H1 (cell line): ENCODE measurements around the gene ACACB. TPM values are rescaled to one million over a fixed set of nuclear protein-coding genes. Genes with fewer than 3 reads are reported as not detected.

Experiments used
- CTCF ChIA-PET: fragments of 300-600 bp; sonication (Branson Sonifier 250); formaldehyde crosslinking; loops from one replicate; lab custom pipeline; 2021; ENCODE audit not compliant: partially characterized antibody; lab: Charles Lee
- POLR2A ChIA-PET: fragments of 300-600 bp; sonication (Branson Sonifier 250); formaldehyde crosslinking; loops from one replicate; lab custom pipeline; 2021; ENCODE audit warnings: inconsistent platforms; ENCODE audit not compliant: partially characterized antibody; lab: Charles Lee
- DNase-seq, 2 experiments: peaks; one replicate each; pipeline versions ENCODE4 v3.0.0 to v3.0.0-alpha.2; 2010 to 2022; ENCODE audit warnings: low spot score in 2 of 2, low read depth in 1 of 2, mixed read lengths in 1 of 2
- FAIRE-seq: peaks from 2 replicates; lab custom pipeline; 2011; peaks lifted over from hg19 to GRCh38; lab: Jason Lieb, UNC
- H2AFZ ChIP-seq: 2 replicates; pipeline ENCODE4 v1.8.1; 2012; ENCODE audit warnings: low read length, inconsistent platforms
- H2AK5ac ChIP-seq: 2 replicates; pipeline ENCODE4 v1.6.1; 2013; ENCODE audit warnings: low read depth, low read length
- H2BK120ac ChIP-seq: replicated peaks from 2 replicates; pipeline ENCODE3; 2013; ENCODE audit warnings: low read depth, low read length, inconsistent platforms
- H2BK12ac ChIP-seq: 2 replicates; pipeline ENCODE4 v1.6.1; 2013; ENCODE audit warnings: low read depth, low read length
- H2BK15ac ChIP-seq: 2 replicates; pipeline ENCODE4 v1.6.1; 2013; ENCODE audit warnings: low read length
- H2BK20ac ChIP-seq: 2 replicates; pipeline ENCODE4 v1.6.1; 2013; ENCODE audit warnings: low read length
- H2BK5ac ChIP-seq: 2 replicates; pipeline ENCODE4 v1.6.1; 2013; ENCODE audit warnings: low read depth, low read length
- H3K14ac ChIP-seq: 2 replicates; pipeline ENCODE4 v1.6.1; 2013; ENCODE audit warnings: inconsistent platforms; ENCODE audit not compliant: insufficient read length
- H3K18ac ChIP-seq: 2 replicates; pipeline ENCODE4 v1.6.1; 2013; ENCODE audit warnings: low read length; ENCODE audit errors: extremely low read depth
- H3K23ac ChIP-seq: 2 replicates; pipeline ENCODE4 v1.6.1; 2013; ENCODE audit warnings: inconsistent platforms; ENCODE audit not compliant: insufficient read length
- H3K23me2 ChIP-seq: 2 replicates; pipeline ENCODE4 v1.6.1; 2013; ENCODE audit warnings: low read depth, low read length
- H3K27ac ChIP-seq: 2 replicates; pipeline ENCODE4 v1.6.1; 2011; ENCODE audit warnings: low read depth, low read length, inconsistent platforms
- H3K27me3 ChIP-seq, 4 experiments: replicated peaks in 1 of 4; 1 replicate in 1 of 4; 2 replicates in 3 of 4; pipeline versions ENCODE4 v1.6.1 to v1.8.1; 2011 to 2013; ENCODE audit warnings: low read length in 3 of 4, mild to moderate bottlenecking in 3 of 4, inconsistent platforms in 2 of 4, mixed read lengths in 2 of 4, moderate library complexity in 1 of 4; ENCODE audit not compliant: control insufficient read depth in 3 of 4, insufficient read depth in 3 of 4; ENCODE audit errors: extremely low read depth in 1 of 4
- H3K36me3 ChIP-seq, 4 experiments: 2 replicates each; pipeline versions ENCODE4 v1.6.1 to v1.8.1; 2011 to 2013; ENCODE audit warnings: mild to moderate bottlenecking in 4 of 4, low read length in 3 of 4, moderate library complexity in 2 of 4, control low read depth in 1 of 4, inconsistent platforms in 1 of 4; ENCODE audit not compliant: insufficient read depth in 4 of 4, control insufficient read depth in 2 of 4
- H3K4ac ChIP-seq: replicated peaks from 2 replicates; pipeline ENCODE3; 2013; ENCODE audit warnings: low read length, low read depth, mixed read lengths, inconsistent platforms; ENCODE audit not compliant: insufficient read length
- H3K4me1 ChIP-seq, 4 experiments: replicated peaks in 1 of 4; 1 replicate in 1 of 4; 2 replicates in 3 of 4; pipeline versions ENCODE4 v1.6.1 to v1.8.1; 2011 to 2013; ENCODE audit warnings: low read length in 3 of 4, inconsistent platforms in 2 of 4, mixed read lengths in 1 of 4; ENCODE audit not compliant: insufficient read depth in 4 of 4, control insufficient read depth in 3 of 4
- H3K4me2 ChIP-seq, 2 experiments: 2 replicates each; pipeline versions ENCODE4 v1.6.1 to v1.8.1; 2011 to 2013; ENCODE audit warnings: low read depth in 2 of 2, low read length in 2 of 2, control low read depth in 1 of 2, inconsistent platforms in 1 of 2, mild to moderate bottlenecking in 1 of 2; ENCODE audit not compliant: insufficient read depth in 1 of 2
- H3K4me3 ChIP-seq, 4 experiments: fragments of 200-600, 300-600 bp in 1 of 4; sonication (generic), shearing (Covaris generic), sonication (Bioruptor Twin) in 1 of 4; 2 replicates each; pipeline versions ENCODE4 v1.5.1 to v1.8.1; 2011 to 2016; ENCODE audit warnings: low read length in 4 of 4, low read depth in 3 of 4, control low read depth in 2 of 4, inconsistent platforms in 2 of 4, mild to moderate bottlenecking in 2 of 4, mixed read lengths in 1 of 4, moderate library complexity in 1 of 4; ENCODE audit not compliant: insufficient read depth in 2 of 4; ENCODE audit errors: extremely low read depth in 1 of 4
- H3K56ac ChIP-seq: replicated peaks from 2 replicates; pipeline ENCODE3; 2013; ENCODE audit warnings: low read depth, mild to moderate bottlenecking, mixed read lengths, low read length, inconsistent platforms; ENCODE audit not compliant: insufficient read length
- H3K79me1 ChIP-seq: 2 replicates; pipeline ENCODE4 v1.6.1; 2013; ENCODE audit warnings: low read depth, low read length, control low read depth
- H3K79me2 ChIP-seq, 2 experiments: 2 replicates each; pipeline versions ENCODE4 v1.6.1 to v1.8.1; 2012 to 2013; ENCODE audit warnings: low read length in 2 of 2, mild to moderate bottlenecking in 2 of 2, inconsistent platforms in 1 of 2; ENCODE audit not compliant: insufficient read depth in 2 of 2, control insufficient read depth in 1 of 2
- H3K9ac ChIP-seq, 4 experiments: replicated peaks in 1 of 4; 1 replicate in 1 of 4; 2 replicates in 3 of 4; pipeline versions ENCODE4 v1.6.1 to v1.8.1; 2011 to 2013; ENCODE audit warnings: low read depth in 3 of 4, low read length in 3 of 4, control low read depth in 2 of 4, mild to moderate bottlenecking in 2 of 4, moderate library complexity in 2 of 4, inconsistent platforms in 1 of 4; ENCODE audit errors: extremely low read depth in 1 of 4
- H3K9me3 ChIP-seq, 2 experiments: 2 replicates each; pipeline versions ENCODE4 v1.6.1 to v1.8.1; 2012 to 2013; ENCODE audit warnings: mild to moderate bottlenecking in 2 of 2, moderate library complexity in 2 of 2, control low read depth in 1 of 2, inconsistent platforms in 1 of 2, low read depth in 1 of 2, low read length in 1 of 2, mixed read lengths in 1 of 2; ENCODE audit not compliant: insufficient read depth in 2 of 2
- H4K20me1 ChIP-seq, 2 experiments: replicated peaks in 1 of 2; 2 replicates each; pipeline versions ENCODE3 to v1.8.1; 2011 to 2013; ENCODE audit warnings: inconsistent platforms in 2 of 2, low read length in 2 of 2, mild to moderate bottlenecking in 1 of 2; ENCODE audit not compliant: insufficient read depth in 2 of 2, control insufficient read depth in 1 of 2
- H4K5ac ChIP-seq: 2 replicates; pipeline ENCODE4 v1.6.1; 2013; ENCODE audit warnings: low read length, low read depth, mixed read lengths, inconsistent platforms; ENCODE audit not compliant: insufficient read length
- H4K8ac ChIP-seq: 2 replicates; pipeline ENCODE4 v1.8.0; 2013; ENCODE audit warnings: mild to moderate bottlenecking, moderate library complexity, low read length, inconsistent platforms; ENCODE audit not compliant: insufficient read depth; ENCODE audit errors: extremely low read depth
- H4K91ac ChIP-seq: replicated peaks from 2 replicates; pipeline ENCODE3; 2013; ENCODE audit warnings: low read length, mixed read lengths, inconsistent platforms; ENCODE audit not compliant: insufficient read length
- HDAC2 ChIP-seq, 2 experiments: fragments of 300-600 bp in 1 of 2; sonication (generic) in 1 of 2; IDR thresholded peaks; 2 replicates each; pipeline ENCODE4 v1.6.1; 2011 to 2012; ENCODE audit warnings: low read depth in 2 of 2, low read length in 2 of 2, mild to moderate bottlenecking in 2 of 2, moderate library complexity in 2 of 2, borderline replicate concordance in 1 of 2, inconsistent platforms in 1 of 2
- JUND ChIP-seq: IDR thresholded peaks from 2 replicates; pipeline ENCODE4 v1.6.1; 2011; ENCODE audit warnings: mild to moderate bottlenecking, improper control_type of control experiment, low read length
- NANOG ChIP-seq: IDR thresholded peaks from 2 replicates; pipeline ENCODE4 v1.6.1; 2011; ENCODE audit warnings: low read length, low read depth, mild to moderate bottlenecking, inconsistent platforms; ENCODE audit not compliant: insufficient read depth, poor library complexity, severe bottlenecking
- POLR2AphosphoS5 ChIP-seq: IDR thresholded peaks from 2 replicates; pipeline ENCODE4 v1.6.1; 2011; ENCODE audit warnings: low read depth, low read length
- RFX5 ChIP-seq: IDR thresholded peaks from 2 replicates; pipeline ENCODE4 v1.6.1; 2011; ENCODE audit warnings: low read depth, low read length, improper control_type of control experiment, borderline replicate concordance
- SP1 ChIP-seq: IDR thresholded peaks from 2 replicates; pipeline ENCODE4 v1.6.1; 2011; ENCODE audit warnings: low read depth, low read length
- SP2 ChIP-seq: IDR thresholded peaks from 2 replicates; pipeline ENCODE4 v1.6.1; 2012; ENCODE audit warnings: mild to moderate bottlenecking, low read length, inconsistent platforms
- SRF ChIP-seq: IDR thresholded peaks from 2 replicates; pipeline ENCODE4 v1.6.1; 2011; ENCODE audit warnings: mild to moderate bottlenecking, low read depth, low read length, moderate library complexity
- TBP ChIP-seq: IDR thresholded peaks from 2 replicates; pipeline ENCODE4 v1.6.1; 2011; ENCODE audit warnings: low read depth, low read length, improper control_type of control experiment
- WGBS, 2 experiments: shearing (Covaris generic) in 1 of 2; methylation state at CpG; one replicate each; pipeline versions ENCODE4 v1.1.6 to v1.1.7; 2013 to 2015; ENCODE audit warnings: low lambda C conversion rate in 2 of 2, mixed read lengths in 2 of 2, inconsistent platforms in 1 of 2, low coverage in 1 of 2, missing lambda C conversion rate in 1 of 2; ENCODE audit not compliant: insufficient replicate concordance in 2 of 2, insufficient coverage in 1 of 2, insufficient read length in 1 of 2; ENCODE audit errors: extremely low coverage in 1 of 2, missing lambda C conversion rate in 1 of 2; 5-methylcytosine and 5-hydroxymethylcytosine counted together
- polyA plus RNA-seq, 7 experiments: library from polyadenylated mRNA; depleted of rRNA in 3 of 7; stranded (reverse) in 5 of 7; unstranded in 2 of 7; fragments of >200 nt in 5 of 7; fragments of 200-250 nt in 2 of 7; gene quantifications; 1 replicate in 5 of 7; 2 replicates in 1 of 7; 4 replicates in 1 of 7; pipeline versions ENCODE4 v1.2.1 to v1.2.3, GENCODE V29; 2011 to 2013; ENCODE audit warnings: missing spikeins in 2 of 7, mixed read lengths in 2 of 7
- total RNA-seq: library from RNA; stranded (reverse); fragmentation: NEBNext Ultra II Directional; extraction: Animal tissue kit (Norgen Biotek cat#: 25700); gene quantifications from 2 replicates; pipeline ENCODE4 v1.2.1, GENCODE V29; 2021
- TF ChIP-seq, protein P1 (sequence below): IDR thresholded peaks from 2 replicates; pipeline ENCODE4 v1.6.1; 2012; ENCODE audit warnings: inconsistent platforms

The ACACB gene
- total and polyA plus RNA-seq, 2 of the 8 experiments (the other 6 are each of a cell fraction or from before 2014, with no cell fraction given) = 5.8 to 15.3 TPM

DNA sequence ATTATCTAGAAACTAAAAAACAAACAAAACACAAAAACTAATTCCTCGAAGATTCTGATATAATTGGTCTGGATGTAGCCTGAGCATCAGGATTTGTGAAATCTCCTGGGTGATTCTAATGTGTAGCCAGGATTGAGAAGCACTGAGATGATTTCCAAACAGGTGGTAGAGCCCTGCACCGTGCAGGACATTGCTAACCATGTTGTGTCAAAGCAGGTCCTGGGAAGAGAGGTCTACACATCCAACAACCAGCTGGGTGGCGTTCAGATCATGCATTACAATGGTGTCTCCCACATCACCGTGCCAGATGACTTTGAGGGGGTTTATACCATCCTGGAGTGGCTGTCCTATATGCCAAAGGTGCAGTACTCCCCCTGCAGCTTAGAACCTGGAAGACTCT, 136.4 kb downstream of the ACACB start:
- Histone ChIP-seq H3K9me3 (peaks cover 9 to 15% of the 10 kb centered on the region in 2 experiments; a peak in 2 of 4 replicates), H3K27ac (no peak overlapping the region), H3K4me1 (no peaks in the 10 kb centered on the region), H3K4me2 (no peak overlapping the region), H2BK5ac (no peak overlapping the region), H3K79me2 (no peaks in the 10 kb centered on the region), H3K9ac (no peak overlapping the region), H3K4ac (no peak overlapping the region), H2AFZ (no peak overlapping the region), H3K18ac (no peak overlapping the region), H3K36me3 (peaks cover 0 to 11% (median 0%) of the 10 kb centered on the region in 4 experiments; a peak in 1 of 8 replicates), H3K23me2 (no peaks in the 10 kb centered on the region), H2AK5ac (no peak overlapping the region), H4K91ac (no peak overlapping the region), H3K4me3 (no peak overlapping the region), H3K14ac (no peak overlapping the region), H3K23ac (no peak overlapping the region), H2BK20ac (no peak overlapping the region), H2BK12ac (no peak overlapping the region), H4K20me1 (no peaks in the 10 kb centered on the region), H2BK120ac (no peak overlapping the region), H2BK15ac (no peak overlapping the region), H4K5ac (no peak overlapping the region), H4K8ac (no peak overlapping the region), H3K79me1 (no peaks in the 10 kb centered on the region), H3K27me3 (0 out of 7 replicates have a peak, but pooled peaks cover 0 to 2% (median 0%) of the 10 kb centered on the region in 4 experiments), H3K56ac (no peak overlapping the region)
- WGBS, 2 experiments = 88% methylated on average over 4 of the region's 4 CpGs; no CpG with 5 or more reads in 1 of the 2 experiments
- DNase-seq = no peak
- ChIA-PET CTCF (interaction anchor here (0.5 to 1.6 kb wide), 4 partner anchors 31 to 607 kb away, joined by 3 to 5 read pairs (median 4); no protein-coding TSS in a partner anchor), POLR2A (no interaction called here)
- FAIRE-seq = no peak
- TF ChIP-seq HDAC2 (IDR thresholded peaks at IDR 0.05; ENCODE audit: borderline replicate concordance in 1 of 2, low read depth in 2 of 2, low read length in 2 of 2) (no peak), SP1 (no peak), SRF (no peak), POLR2AphosphoS5 (no peak), JUND (no peak), SP2 (no peak), NANOG (no peak), RFX5 (no peak), TBP (no peak)
- TF ChIP-seq, protein P1, sequence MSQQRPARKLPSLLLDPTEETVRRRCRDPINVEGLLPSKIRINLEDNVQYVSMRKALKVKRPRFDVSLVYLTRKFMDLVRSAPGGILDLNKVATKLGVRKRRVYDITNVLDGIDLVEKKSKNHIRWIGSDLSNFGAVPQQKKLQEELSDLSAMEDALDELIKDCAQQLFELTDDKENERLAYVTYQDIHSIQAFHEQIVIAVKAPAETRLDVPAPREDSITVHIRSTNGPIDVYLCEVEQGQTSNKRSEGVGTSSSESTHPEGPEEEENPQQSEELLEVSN = no peak
